Measurements from ENCODE around the gene DSC1.

GRCh38 chr18:31203096-31203793 lies 40.6 kb upstream of the DSC1 start:
- TF ChIP-seq ETV6 (CRISPR knock-in tag; IDR thresholded peaks at IDR 0.05) (no peak), TEAD4 (CRISPR knock-in tag; IDR thresholded peaks at IDR 0.05) (no peak), JUN (CRISPR knock-in tag; IDR thresholded peaks at IDR 0.05) (no peak)
